ENCODE measurements around the gene COPZ2. TPM values are rescaled to one million over a fixed set of nuclear protein-coding genes. Genes with fewer than 3 reads are reported as not detected.
"Not testable (repeated sequence)": the region's sequence is repeated elsewhere in the genome, so short reads cannot be mapped to it uniquely, and the experiment has no call there.

The COPZ2 gene, protein sequence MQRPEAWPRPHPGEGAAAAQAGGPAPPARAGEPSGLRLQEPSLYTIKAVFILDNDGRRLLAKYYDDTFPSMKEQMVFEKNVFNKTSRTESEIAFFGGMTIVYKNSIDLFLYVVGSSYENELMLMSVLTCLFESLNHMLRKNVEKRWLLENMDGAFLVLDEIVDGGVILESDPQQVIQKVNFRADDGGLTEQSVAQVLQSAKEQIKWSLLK
- total RNA-seq (2014; rRNA removed; shearing (Covaris generic)) = 8.5 and 12.3 TPM in 2 replicates
- polyA plus RNA-seq (2014; cell fraction: nucleus; rRNA removed) = 5.0 and 12.3 TPM in 2 replicates

- peak; percentile 43 for DNase-seq (ENCODE audit: extremely low read depth, low read depth)
Observed at GRCh38 chr17:48037036-48037837, at the start of gene COPZ2. Gene COPZ2 (minus strand): TSS chr17:48037797. CDS start chr17:48037777, 20 bp downstream.

- DNase-seq (ENCODE audit: extremely low read depth, low read depth) = no peak
Observed at GRCh38 chr17:48084932-48085331, 47.3 kb upstream of the COPZ2 start.

DNA sequence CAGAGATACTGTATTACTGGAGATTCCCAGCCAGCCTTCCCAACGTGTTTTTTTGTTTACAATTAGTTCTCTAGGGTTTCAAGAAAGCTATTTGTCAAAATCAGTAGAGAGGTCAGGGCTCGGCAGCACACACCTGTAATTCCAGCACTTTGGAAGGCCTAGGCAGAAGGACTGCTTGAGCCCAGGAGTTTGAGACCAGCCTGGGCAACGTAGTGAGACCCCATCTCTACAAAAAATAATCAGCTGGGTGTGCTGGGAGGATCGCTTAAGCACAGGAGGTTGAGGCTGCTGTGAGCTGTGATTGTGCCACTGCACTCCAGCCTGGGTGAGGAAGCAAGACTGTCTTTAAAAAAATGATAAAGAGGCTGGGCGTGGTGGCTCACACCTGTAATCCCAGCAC, 44.3 kb upstream of the COPZ2 start:
- DNase-seq (ENCODE audit: extremely low read depth, low read depth) = no peak

DNA sequence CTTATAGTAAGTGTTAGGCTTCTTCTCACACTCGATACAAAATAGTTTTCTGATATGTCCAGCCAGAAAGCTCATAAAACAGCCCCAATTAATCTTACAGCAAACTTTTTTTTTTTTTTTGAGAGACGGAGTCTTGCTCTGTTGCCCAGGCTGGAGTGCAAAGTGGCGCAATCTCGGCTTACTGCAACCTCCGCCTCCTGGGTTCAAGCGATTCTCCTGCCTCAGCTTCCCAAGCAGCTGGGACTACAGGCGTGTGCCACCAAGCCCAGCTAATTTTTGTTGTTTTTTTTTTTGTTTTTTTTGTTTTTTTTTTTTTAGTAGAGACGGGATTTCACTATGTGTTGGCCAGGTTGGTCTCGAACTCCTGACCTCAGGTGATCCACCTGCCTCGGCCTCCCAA, 39.6 kb upstream of the COPZ2 start:
- DNase-seq (ENCODE audit: extremely low read depth, low read depth) = not testable (repeated sequence)

DNA sequence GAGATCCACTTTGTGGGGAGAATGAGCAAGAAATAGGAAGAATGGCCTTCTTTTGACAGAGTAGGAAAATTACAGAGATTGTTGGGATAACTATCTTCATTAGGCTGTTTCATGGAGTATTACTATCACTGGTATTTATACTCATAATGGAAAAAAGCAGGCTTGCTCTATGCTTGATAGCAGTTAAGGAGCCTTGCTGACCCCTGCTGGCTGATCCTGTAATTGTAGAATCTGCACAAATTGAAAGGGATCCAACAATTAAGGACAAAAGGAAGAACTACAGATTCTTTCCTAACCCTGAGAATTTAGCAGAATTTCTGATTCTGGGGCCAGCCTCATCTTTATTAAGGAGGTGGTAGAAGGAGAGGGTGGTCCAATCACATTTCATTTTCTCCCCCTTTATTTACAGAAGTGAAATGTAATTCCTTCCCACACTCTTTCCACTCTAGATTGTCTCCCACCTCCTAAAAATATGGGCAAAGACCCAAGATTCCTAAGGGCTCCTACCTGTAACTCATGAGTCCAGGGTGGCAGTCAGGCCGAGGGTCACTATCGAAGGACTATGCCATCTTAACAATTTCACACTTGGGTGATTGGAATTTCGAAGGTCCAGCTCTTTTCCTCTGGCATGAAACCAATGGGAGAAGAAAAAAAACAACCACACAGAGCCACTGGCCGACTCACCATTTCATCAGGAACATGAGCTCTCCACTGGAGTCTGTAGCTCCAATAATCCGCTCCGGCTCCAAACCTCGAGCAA, 36.9 kb upstream of the COPZ2 start:
- peak; percentile 79 for DNase-seq (ENCODE audit: extremely low read depth, low read depth)

GRCh38 chr17:48073566-48074094, 36.0 kb upstream of the COPZ2 start:
- DNase-seq (ENCODE audit: extremely low read depth, low read depth) = not testable (repeated sequence)

GRCh38 chr17:48072811-48073210, 35.2 kb upstream of the COPZ2 start:
- not testable (repeated sequence) for DNase-seq (ENCODE audit: extremely low read depth, low read depth)

DNA sequence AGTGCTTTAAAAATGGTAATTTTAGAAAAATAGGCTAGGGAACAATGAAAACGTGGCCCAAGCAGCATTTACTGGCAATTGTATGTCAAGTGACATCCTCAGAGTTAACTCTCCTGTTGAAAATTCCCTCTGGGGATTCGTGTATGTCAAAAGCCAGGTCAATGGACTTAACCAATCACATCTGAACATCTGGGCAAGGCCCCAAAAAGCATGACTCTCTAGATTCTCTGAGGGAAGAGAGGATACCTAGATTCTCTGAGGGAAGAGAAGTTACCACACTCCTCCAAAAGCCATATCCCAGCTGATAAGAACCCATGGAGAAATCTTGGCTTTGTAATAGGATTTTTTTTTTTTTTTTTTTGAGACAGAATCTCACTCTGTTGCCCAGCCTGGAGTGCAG, 34.1 kb upstream of the COPZ2 start:
- no peak for DNase-seq (ENCODE audit: extremely low read depth, low read depth)

GRCh38 chr17:48070195-48070594, 32.6 kb upstream of the COPZ2 start:
- DNase-seq (ENCODE audit: extremely low read depth, low read depth) = no peak

DNA sequence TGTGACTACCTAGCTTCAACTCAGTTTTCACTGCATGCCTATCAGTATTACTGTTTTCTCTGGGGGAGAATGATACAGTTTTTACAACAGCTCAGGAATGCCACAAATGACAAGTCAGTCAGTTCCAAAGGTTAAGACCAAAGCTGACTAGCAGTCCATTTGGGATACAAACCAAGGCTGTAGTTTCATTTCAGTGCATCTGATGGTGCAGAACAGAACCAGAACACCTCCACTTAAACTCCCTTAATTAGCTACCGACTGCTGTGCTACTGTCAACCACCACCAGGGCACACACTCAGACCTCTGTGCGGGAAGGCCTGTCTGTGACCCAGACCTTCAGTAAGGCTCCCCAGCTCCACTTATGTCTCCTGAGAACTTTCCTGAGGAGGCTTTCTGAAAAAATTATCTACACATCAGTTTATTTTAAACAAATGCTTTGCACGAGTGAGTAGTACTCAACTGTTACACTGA, 30.9 kb upstream of the COPZ2 start:
- DNase-seq (ENCODE audit: extremely low read depth, low read depth) = no peak

DNA sequence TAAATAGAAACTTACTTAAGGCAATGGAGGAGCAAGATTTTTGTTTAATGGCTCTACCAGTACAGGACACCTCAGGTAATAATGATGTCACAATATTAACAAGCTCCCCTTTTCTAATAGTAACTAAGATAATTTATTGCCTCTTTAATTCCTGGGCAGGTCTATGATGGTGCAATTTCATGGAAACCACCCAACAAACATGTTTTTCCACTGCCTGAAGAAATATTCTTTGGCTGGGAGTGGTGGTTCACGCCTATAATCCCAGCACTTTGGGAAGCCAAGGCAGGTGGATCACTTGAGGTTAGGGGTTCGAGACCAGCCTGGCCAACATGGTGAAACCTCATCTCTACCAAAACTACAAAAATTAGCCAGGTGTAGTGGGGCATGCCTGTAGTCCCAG, 30.2 kb upstream of the COPZ2 start:
- not testable (repeated sequence) for DNase-seq (ENCODE audit: extremely low read depth, low read depth)

DNA sequence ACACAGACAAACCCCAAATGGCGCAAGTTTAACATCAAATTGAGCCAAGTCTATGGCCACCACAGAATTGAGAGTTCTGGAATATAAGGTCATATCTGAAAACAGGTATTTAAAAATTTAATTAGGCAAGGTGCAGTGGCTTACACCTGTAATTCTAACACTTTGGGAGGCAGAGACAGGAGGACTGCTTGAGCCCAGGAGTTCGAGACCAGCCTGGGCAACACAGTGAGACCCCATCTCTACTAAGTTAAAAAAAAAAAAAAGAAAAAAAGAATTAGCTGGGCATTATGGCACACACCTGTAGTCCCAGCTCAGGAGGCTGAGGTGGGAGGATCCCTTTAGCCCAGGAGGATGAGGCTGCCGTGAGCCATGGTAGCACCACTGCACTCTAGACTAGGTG, 29.6 kb upstream of the COPZ2 start:
- DNase-seq (ENCODE audit: extremely low read depth, low read depth) = no peak

- no peak for DNase-seq (ENCODE audit: extremely low read depth, low read depth)
Observed at GRCh38 chr17:48066656-48067055, 29.1 kb upstream of the COPZ2 start.

DNA sequence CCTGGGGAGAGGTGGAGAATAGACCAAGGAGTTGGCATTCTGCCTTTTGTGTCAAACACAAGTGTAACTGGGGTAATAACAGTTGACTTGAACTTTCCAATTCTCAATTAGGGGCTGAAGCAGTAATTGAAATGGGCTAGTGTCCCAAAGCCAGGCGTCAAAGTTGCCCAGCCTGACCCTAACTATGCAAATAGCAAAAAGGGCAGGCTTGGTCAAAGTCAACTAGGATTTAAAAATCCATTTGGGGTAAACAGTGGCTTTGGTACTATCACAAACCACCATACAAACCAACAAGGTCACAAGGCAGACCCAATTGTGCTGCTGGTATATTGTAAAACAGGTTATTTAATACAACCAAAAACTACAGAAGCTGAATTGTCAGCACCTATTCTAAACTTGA, 28.6 kb upstream of the COPZ2 start:
- no peak for DNase-seq (ENCODE audit: extremely low read depth, low read depth)

DNA sequence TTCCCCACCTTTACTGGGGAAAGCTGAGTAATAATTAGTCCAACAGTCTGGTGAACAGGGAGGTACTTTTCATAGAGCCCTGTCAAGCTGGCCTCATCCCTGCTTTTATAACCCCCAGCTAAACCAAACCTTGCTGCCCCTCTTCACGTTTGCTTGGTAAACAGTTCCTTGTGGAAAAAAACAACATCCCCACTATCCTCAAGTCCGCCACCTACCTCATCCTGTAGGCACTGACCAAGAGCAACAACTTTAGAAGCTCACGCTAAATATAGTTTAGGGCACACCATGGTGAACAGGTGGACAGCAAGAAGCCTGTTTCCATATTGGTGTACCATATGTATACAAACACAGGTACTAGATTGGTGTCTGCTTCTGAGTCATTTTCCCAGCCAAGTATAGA, 27.0 kb upstream of the COPZ2 start:
- DNase-seq (ENCODE audit: extremely low read depth, low read depth) = no peak

GRCh38 chr17:48062273-48062672, 24.7 kb upstream of the COPZ2 start:
- DNase-seq (ENCODE audit: extremely low read depth, low read depth) = no peak

DNA sequence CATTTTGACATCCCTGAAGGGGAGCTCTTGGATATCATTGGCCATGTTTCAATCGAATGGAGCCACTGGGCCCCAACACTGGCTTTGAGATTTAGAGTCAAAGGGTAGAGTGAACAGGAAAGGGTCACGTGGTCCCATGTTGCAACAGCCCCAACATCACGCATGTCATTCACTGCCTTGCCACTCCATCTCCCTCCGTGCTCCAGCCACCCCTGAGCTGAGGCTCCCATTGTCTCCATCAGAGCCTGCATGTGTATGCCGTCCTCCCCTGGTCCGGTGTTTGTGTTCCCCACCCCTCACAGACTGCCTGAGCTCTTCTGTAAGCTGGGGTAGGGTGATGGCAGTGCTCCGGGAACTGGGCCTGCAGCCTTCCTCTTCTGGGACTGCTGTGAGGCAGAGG, 22.7 kb upstream of the COPZ2 start:
- DNase-seq (ENCODE audit: extremely low read depth, low read depth) = no peak

DNA sequence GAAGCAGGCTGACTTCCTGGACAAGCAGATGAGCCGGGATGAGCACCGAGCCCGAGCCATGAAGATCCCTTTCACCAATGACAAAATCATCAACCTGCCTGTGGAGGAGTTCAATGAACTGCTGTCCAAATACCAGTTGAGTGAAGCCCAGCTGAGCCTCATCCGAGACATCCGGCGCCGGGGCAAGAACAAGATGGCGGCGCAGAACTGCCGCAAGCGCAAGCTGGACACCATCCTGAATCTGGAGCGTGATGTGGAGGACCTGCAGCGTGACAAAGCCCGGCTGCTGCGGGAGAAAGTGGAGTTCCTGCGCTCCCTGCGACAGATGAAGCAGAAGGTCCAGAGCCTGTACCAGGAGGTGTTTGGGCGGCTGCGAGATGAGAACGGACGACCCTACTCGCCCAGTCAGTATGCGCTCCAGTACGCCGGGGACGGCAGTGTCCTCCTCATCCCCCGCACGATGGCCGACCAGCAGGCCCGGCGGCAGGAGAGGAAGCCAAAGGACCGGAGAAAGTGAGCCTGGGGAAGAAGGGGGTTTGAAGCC, 21.6 kb upstream of the COPZ2 start:
- no peak for DNase-seq (ENCODE audit: extremely low read depth, low read depth)

GRCh38 chr17:48058393-48059124, 21.0 kb upstream of the COPZ2 start:
- DNase-seq (ENCODE audit: extremely low read depth, low read depth) = no peak

DNA sequence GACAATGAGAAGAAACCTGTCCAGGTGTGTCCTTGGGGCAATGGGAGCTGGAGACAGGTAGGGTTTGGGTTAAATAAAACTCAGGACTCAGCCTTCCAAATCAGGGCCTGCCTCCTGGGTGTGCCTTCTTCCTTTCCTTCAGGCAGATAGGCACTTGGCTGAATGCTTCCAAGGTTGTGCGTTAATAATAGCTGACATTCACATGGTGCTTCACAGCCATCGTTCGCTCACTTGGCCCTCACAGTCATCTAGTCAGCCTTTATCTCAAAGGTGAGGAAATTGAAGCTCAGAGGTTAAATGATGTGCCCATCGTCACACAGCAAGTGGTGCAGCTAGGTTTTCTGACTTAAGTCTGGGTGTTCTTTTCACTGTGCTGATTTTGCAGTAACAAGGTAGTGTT, 20.0 kb upstream of the COPZ2 start:
- no peak for DNase-seq (ENCODE audit: extremely low read depth, low read depth)
